Measurements from ENCODE around the gene HSPA4. TPM values are rescaled to one million over a fixed set of nuclear protein-coding genes. Genes with fewer than 3 reads are reported as not detected.
"Not testable (repeated sequence)": the region's sequence is repeated elsewhere in the genome, so short reads cannot be mapped to it uniquely, and the experiment has no call there.

Gene HSPA4
- total RNA-seq, 4 donors from 2014 or later, result 32.8 to 48.3 (median 45.4) TPM

DNA sequence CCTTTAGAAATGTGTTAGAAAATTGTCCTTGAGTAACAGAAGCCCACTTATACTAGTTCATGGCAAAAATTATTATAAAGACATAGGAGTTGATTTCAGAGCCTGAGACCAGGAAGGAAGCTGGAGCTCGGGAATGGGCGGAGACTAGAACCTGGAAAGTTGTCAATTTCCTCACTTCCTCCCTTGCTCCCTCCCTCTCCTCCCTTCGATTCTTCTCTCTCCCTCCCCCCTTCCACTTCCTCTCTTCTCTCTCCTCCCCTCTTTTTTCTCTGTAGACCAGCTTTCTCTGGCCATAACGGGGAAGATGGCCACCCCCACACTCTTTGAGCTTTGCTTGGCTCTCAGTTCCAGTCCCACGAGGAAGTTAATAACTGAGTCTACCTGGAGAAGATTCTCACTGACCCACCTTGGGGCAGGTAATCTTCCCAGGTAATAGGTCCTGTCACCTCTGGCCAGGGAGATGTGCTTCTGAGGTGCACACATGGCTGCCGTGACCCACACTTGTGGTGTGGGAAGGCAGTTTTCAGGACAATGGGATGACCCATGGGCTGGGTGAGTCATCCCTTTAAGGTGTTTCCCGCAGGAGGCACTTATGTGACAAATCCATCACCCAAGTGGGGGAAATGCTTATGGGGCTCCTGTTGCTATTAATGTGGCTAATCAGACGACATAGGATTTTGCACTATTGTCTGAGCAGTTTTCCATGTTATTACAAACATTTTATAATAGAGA is 78.7 kb downstream of the HSPA4 start:
- TF ChIP-seq, protein P1, sequence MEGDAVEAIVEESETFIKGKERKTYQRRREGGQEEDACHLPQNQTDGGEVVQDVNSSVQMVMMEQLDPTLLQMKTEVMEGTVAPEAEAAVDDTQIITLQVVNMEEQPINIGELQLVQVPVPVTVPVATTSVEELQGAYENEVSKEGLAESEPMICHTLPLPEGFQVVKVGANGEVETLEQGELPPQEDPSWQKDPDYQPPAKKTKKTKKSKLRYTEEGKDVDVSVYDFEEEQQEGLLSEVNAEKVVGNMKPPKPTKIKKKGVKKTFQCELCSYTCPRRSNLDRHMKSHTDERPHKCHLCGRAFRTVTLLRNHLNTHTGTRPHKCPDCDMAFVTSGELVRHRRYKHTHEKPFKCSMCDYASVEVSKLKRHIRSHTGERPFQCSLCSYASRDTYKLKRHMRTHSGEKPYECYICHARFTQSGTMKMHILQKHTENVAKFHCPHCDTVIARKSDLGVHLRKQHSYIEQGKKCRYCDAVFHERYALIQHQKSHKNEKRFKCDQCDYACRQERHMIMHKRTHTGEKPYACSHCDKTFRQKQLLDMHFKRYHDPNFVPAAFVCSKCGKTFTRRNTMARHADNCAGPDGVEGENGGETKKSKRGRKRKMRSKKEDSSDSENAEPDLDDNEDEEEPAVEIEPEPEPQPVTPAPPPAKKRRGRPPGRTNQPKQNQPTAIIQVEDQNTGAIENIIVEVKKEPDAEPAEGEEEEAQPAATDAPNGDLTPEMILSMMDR (IDR thresholded peaks at IDR 0.05), result no peak
- no peak for TF ChIP-seq EP300 (IDR thresholded peaks at IDR 0.05)
- TF ChIP-seq POLR2A (IDR thresholded peaks at IDR 0.05), result no peak
- H3K4me1 ChIP-seq, result peaks cover 0 to 12% (median 0%) of the 10 kb centered on the region in 4 donors
- WGBS, 2 donors, result 60 to 66% methylated on average over 8 of the region's 8 CpGs
- no peak overlapping the region for H3K4me3 ChIP-seq
- H3K36me3 ChIP-seq, result no peaks in the 10 kb centered on the region
- DNase-seq (ENCODE audit: low spot score in 2 of 2), result no peak
- no peaks in the 10 kb centered on the region for H3K9me3 ChIP-seq
- H3K27ac ChIP-seq, result no peak overlapping the region
- no peaks in the 10 kb centered on the region for H3K27me3 ChIP-seq

DNA sequence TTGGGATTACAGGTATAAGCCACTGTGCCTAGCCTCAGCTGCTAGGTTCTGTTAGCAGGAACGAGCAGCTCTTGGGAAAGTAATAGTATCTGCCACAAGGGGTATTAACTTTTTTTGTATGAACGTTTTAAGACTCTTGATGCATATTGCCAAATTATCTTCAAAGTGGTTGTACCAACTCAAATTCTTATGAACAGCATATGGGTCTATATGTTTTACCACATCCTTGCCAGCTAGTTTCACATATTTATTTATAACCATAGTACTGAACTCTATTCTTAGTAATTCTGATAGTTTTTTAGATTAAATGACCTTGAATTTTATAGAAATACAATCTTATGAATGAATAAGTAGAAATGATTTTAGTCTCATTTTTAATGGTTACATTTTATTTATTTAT is 80.9 kb downstream of the HSPA4 start:
- no peak overlapping the region for H3K4me3 ChIP-seq
- 76 to 80% methylated on average over 2 of the region's 2 CpGs for WGBS, 2 donors
- no peaks in the 10 kb centered on the region for H3K27me3 ChIP-seq
- H3K4me1 ChIP-seq, result peaks cover 0 to 12% (median 0%) of the 10 kb centered on the region in 4 donors
- no peak for TF ChIP-seq POLR2A (IDR thresholded peaks at IDR 0.05)
- TF ChIP-seq, protein P1 (IDR thresholded peaks at IDR 0.05), result no peak
- no peak for TF ChIP-seq EP300 (IDR thresholded peaks at IDR 0.05)
- no peak overlapping the region for H3K27ac ChIP-seq
- H3K36me3 ChIP-seq, result no peaks in the 10 kb centered on the region
- no peak for DNase-seq (ENCODE audit: low spot score in 2 of 2)
- H3K9me3 ChIP-seq, result no peaks in the 10 kb centered on the region

DNA sequence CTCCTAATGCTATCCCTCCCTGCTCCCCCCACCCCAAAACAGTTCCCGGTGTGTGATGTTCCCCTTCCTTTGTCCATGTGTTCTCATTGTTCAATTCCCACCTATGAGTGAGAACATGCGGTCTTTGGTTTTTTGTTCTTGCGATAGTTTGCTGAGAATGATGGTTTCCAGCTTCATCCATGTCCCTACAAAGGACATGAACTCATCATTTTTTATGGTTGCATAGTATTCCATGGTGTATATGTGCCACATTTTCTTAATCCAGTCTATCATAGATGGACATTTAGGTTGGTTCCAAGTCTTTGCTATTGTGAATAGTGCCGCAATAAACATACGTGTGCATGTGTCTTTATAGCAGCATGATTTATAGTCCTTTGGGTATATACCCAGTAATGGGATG is 81.4 kb downstream of the HSPA4 start:
- 84 to 99% methylated on average over 5 of the region's 5 CpGs for WGBS, 2 donors

DNA sequence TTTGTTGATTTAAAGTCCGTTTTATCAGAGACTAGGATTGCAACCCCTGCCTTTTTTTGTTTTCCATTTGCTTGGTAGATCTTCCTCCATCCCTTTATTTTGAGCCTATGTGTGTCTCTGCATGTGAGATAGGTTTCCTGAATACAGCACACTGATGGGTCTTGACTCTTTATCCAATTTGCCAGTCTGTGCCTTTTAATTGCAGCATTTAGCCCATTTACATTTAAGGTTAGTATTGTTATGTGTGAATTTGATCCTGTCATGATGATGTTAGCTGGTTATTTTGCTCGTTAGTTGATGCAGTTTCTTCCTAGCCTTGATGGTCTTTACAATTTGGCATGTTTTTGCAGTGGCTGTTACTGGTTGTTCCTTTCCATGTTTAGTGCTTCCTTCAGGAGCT is 85.1 kb downstream of the HSPA4 start:
- not testable (repeated sequence) for H3K27ac ChIP-seq; H3K4me3 ChIP-seq; DNase-seq (ENCODE audit: low spot score in 2 of 2); H3K36me3 ChIP-seq; H3K4me1 ChIP-seq; H3K9me3 ChIP-seq; H3K27me3 ChIP-seq
- 59 to 82% methylated on average over 2 of the region's 2 CpGs for WGBS, 2 donors

More for the DNA sequence above, 81.4 kb downstream of the HSPA4 start:
- not testable (repeated sequence) for H3K27me3 ChIP-seq; H3K27ac ChIP-seq; H3K36me3 ChIP-seq; DNase-seq (ENCODE audit: low spot score in 2 of 2); H3K9me3 ChIP-seq; H3K4me3 ChIP-seq
- peaks cover 0 to 12% (median 0%) of the 10 kb centered on the region in 4 donors for H3K4me1 ChIP-seq

DNA sequence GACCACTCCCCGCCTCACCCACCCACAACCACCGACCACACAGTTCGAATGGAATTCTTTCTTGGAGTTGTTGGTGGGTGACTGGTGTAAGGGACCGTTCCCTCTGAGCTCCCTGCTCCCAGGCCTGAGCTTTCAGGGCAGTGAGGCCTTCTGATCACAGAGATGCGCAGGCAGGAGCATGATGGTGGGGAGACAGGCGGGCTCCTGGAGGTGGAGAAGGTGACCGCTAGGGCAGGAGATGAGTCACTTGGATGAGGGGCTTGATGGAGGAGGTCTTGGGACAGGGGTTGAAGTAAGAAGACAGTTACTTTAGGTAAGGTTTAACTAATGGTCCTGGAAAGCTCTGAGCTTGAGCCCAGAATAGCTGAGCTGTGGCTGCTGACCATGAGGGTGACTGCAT is 88.5 kb downstream of the HSPA4 start:
- DNase-seq (ENCODE audit: low spot score in 2 of 2), result no peak
- no peaks in the 10 kb centered on the region for H3K9me3 ChIP-seq
- H3K4me3 ChIP-seq, result no peak overlapping the region
- H3K27me3 ChIP-seq, result no peaks in the 10 kb centered on the region
- no peak overlapping the region for H3K27ac ChIP-seq
- WGBS, 2 donors, result 91 to 93% methylated on average over 7 of the region's 7 CpGs
- H3K36me3 ChIP-seq, result no peaks in the 10 kb centered on the region
- no peaks in the 10 kb centered on the region for H3K4me1 ChIP-seq
- TF ChIP-seq POLR2A (IDR thresholded peaks at IDR 0.05), result no peak
- TF ChIP-seq EP300 (IDR thresholded peaks at IDR 0.05), result no peak
- TF ChIP-seq, protein P1 (IDR thresholded peaks at IDR 0.05), result no peak

DNA sequence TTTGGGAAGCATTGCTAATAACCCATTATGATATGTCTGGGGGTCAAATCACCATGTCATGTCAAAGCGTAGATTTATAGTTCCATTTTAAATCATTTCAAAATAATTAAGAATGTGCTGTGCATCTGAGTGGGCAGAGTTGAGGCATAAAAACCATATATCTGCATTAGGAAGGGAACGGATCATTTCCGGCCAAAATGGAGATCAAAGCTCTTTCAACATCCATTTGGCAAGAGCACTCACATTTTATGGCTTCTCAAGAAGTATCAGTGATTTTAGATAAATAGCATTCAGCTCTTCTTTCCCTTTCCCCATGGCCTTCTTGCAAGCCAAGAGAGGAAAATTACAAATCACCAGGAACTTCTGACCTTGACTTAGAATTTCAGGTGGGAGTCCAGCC is 89.9 kb downstream of the HSPA4 start:
- WGBS, 2 donors, result 71 to 74% methylated on average over 3 of the region's 3 CpGs
- TF ChIP-seq EP300 (IDR thresholded peaks at IDR 0.05), result no peak
- TF ChIP-seq POLR2A (IDR thresholded peaks at IDR 0.05), result no peak
- TF ChIP-seq, protein P1 (IDR thresholded peaks at IDR 0.05), result no peak

More for the DNA sequence above, 89.9 kb downstream of the HSPA4 start:
- H3K4me1 ChIP-seq, result no peaks in the 10 kb centered on the region
- no peaks in the 10 kb centered on the region for H3K9me3 ChIP-seq
- H3K27me3 ChIP-seq, result no peaks in the 10 kb centered on the region
- H3K4me3 ChIP-seq, result no peak overlapping the region
- no peak overlapping the region for H3K27ac ChIP-seq
- H3K36me3 ChIP-seq, result no peaks in the 10 kb centered on the region
- no peak for DNase-seq (ENCODE audit: low spot score in 2 of 2)
